CD4-positive, alpha-beta T cell treated with Interleukin-15 for 1 hour (primary cell): ENCODE measurements around the gene RANBP1.

Source experiments
- DNase-seq: peaks from one replicate; pipeline ENCODE4 v3.0.0-alpha.2; 2020

The RANBP1 gene

GRCh38 chr22:20176421-20177085 is 60.6 kb downstream of the RANBP1 start:
- no peak for DNase-seq
